SK-N-SH (cell line): ENCODE data around the gene VIPR2. TPM values are rescaled to one million over a fixed set of nuclear protein-coding genes. Genes with fewer than 3 reads are reported as not detected.

ENCODE experiments used
- CTCF ChIA-PET: fragments of 300-600, 350-600 bp; formaldehyde crosslinking; extraction: SDS; loops from one replicate; lab custom pipeline; 2021; lab: Yijun Ruan, JAX
- POLR2A ChIA-PET: fragments of 350-600 bp; sonication (Branson Sonifier 250); formaldehyde crosslinking; extraction: SDS; loops from one replicate; lab custom pipeline; 2020; ENCODE audit warnings: antibody characterized with exemption, inconsistent platforms; lab: Yijun Ruan, JAX
- DNase-seq: peaks from one replicate; pipeline ENCODE4 v3.0.0; 2012
- H2AFZ ChIP-seq: fragments of 200-600 bp; sonication (generic); 2 replicates; pipeline ENCODE4 v1.8.1; 2016; ENCODE audit warnings: antibody characterized with exemption, mild to moderate bottlenecking, low read depth
- H3F3A ChIP-seq: fragments of 200-600 bp; sonication (generic); replicated peaks from 2 replicates; pipeline ENCODE3; 2016; ENCODE audit warnings: antibody characterized with exemption, mild to moderate bottlenecking; ENCODE audit not compliant: insufficient read depth
- H3K27ac ChIP-seq, 2 experiments: fragments of 200-500 bp in 1 of 2; fragments of 200-600 bp in 1 of 2; sonication (Bioruptor generic) in 1 of 2; sonication (generic), shearing (Covaris generic) in 1 of 2; 2 replicates each; pipeline versions ENCODE4 v1.5.1 to v1.6.1; 2014 to 2016; ENCODE audit warnings: low read depth in 2 of 2, inconsistent platforms in 1 of 2, low read length in 1 of 2, mild to moderate bottlenecking in 1 of 2, mixed read lengths in 1 of 2
- H3K27me3 ChIP-seq: fragments of 200-600 bp; sonication (generic), shearing (Covaris generic); 2 replicates; pipeline ENCODE4 v1.6.1; 2016; ENCODE audit warnings: mixed run types; ENCODE audit not compliant: insufficient read depth
- H3K36me3 ChIP-seq, 2 experiments: fragments of 200-500 bp in 1 of 2; fragments of 200-600 bp in 1 of 2; sonication (Bioruptor generic) in 1 of 2; sonication (generic) in 1 of 2; replicated peaks in 1 of 2; 2 replicates each; pipeline versions ENCODE3 to v1.5.1; 2014 to 2016; ENCODE audit warnings: low read length in 1 of 2, mild to moderate bottlenecking in 1 of 2; ENCODE audit not compliant: insufficient read depth in 2 of 2, control insufficient read depth in 1 of 2
- H3K4me1 ChIP-seq, 2 experiments: fragments of 200-500 bp in 1 of 2; fragments of 200-600 bp in 1 of 2; sonication (Bioruptor generic) in 1 of 2; sonication (generic), shearing (Covaris generic) in 1 of 2; 2 replicates each; pipeline versions ENCODE4 v1.5.1 to v1.6.1; 2014 to 2016; ENCODE audit warnings: low read depth in 1 of 2, low read length in 1 of 2, mixed run types in 1 of 2; ENCODE audit not compliant: insufficient read depth in 2 of 2, control insufficient read depth in 1 of 2
- H3K4me2 ChIP-seq: fragments of 200-600 bp; sonication (generic), shearing (Covaris generic); 2 replicates; pipeline ENCODE4 v1.6.1; 2017; ENCODE audit warnings: mixed run types
- H3K4me3 ChIP-seq, 2 experiments: fragments of 200-500 bp in 1 of 2; fragments of 200-600 bp in 1 of 2; sonication (Bioruptor generic) in 1 of 2; sonication (generic), shearing (Covaris generic) in 1 of 2; 2 replicates each; pipeline versions ENCODE4 v1.5.1 to v1.8.1; 2014 to 2016; ENCODE audit warnings: low read depth in 2 of 2, inconsistent platforms in 1 of 2, low read length in 1 of 2, mild to moderate bottlenecking in 1 of 2, mixed read lengths in 1 of 2, moderate library complexity in 1 of 2
- H3K79me2 ChIP-seq: fragments of 200-600 bp; sonication (generic); 2 replicates; pipeline ENCODE4 v1.8.1; 2017; ENCODE audit warnings: mild to moderate bottlenecking; ENCODE audit not compliant: insufficient read depth
- H3K9ac ChIP-seq: fragments of 200-600 bp; sonication (generic); 2 replicates; pipeline ENCODE4 v1.6.1; 2017; ENCODE audit warnings: mixed run types
- H3K9me2 ChIP-seq: fragments of 200-600 bp; sonication (generic); 2 replicates; pipeline ENCODE4 v1.6.1; 2017; ENCODE audit warnings: mixed run types
- H3K9me3 ChIP-seq: fragments of 200-600 bp; sonication (generic); 2 replicates; pipeline ENCODE4 v1.6.1; 2017; ENCODE audit warnings: mixed run types, mild to moderate bottlenecking, moderate library complexity
- H4K20me1 ChIP-seq: fragments of 200-600 bp; sonication (generic); 2 replicates; pipeline ENCODE4 v1.6.1; 2017; ENCODE audit warnings: mild to moderate bottlenecking, mixed run types; ENCODE audit not compliant: insufficient read depth
- CHD2 ChIP-seq: fragments of 150-350 bp; IDR thresholded peaks from 2 replicates; pipeline ENCODE4 v1.6.1; 2018; ENCODE audit warnings: low read length; ENCODE audit not compliant: partially characterized antibody
- CTCF ChIP-seq: fragments of 200-600 bp; sonication (generic); IDR thresholded peaks from 2 replicates; pipeline ENCODE4 v1.6.1; 2017; ENCODE audit warnings: antibody characterized with exemption, mild to moderate bottlenecking, moderate library complexity
- EZH2phosphoT487 ChIP-seq: fragments of 200-600 bp; sonication (generic); IDR thresholded peaks from 2 replicates; pipeline ENCODE4 v1.6.1; 2017; ENCODE audit warnings: low read depth, mixed run types, mild to moderate bottlenecking, antibody characterized with exemption, moderate library complexity, borderline replicate concordance
- FOSL2 ChIP-seq: IDR thresholded peaks from 2 replicates; pipeline ENCODE4 v1.4.0; 2012; ENCODE audit warnings: low read depth, mild to moderate bottlenecking, moderate library complexity, borderline replicate concordance
- FOXJ3 ChIP-seq: sonication (generic); formaldehyde crosslinking; IDR thresholded peaks from 2 replicates; pipeline ENCODE4 v1.5.1; 2020; ENCODE audit warnings: mild to moderate bottlenecking, missing genetic modification reagents
- FOXM1 ChIP-seq: IDR thresholded peaks from 2 replicates; pipeline ENCODE4 v1.4.0; 2012; ENCODE audit warnings: low read depth, mild to moderate bottlenecking
- GABPA ChIP-seq: IDR thresholded peaks from 2 replicates; pipeline ENCODE4 v1.4.0; 2012; ENCODE audit warnings: low read depth, mild to moderate bottlenecking
- IRF3 ChIP-seq: fragments of 150-350 bp; IDR thresholded peaks from 2 replicates; pipeline ENCODE4 v1.6.1; 2016; ENCODE audit warnings: mild to moderate bottlenecking, low read depth, low read length
- NRF1 ChIP-seq: IDR thresholded peaks from 2 replicates; pipeline ENCODE4 v1.6.1; 2012; ENCODE audit warnings: low read depth, mild to moderate bottlenecking, low read length
- POLR2AphosphoS5 ChIP-seq: IDR thresholded peaks from 2 replicates; pipeline ENCODE4 v1.6.1; 2012; ENCODE audit warnings: low read depth, low read length
- RAD21 ChIP-seq: IDR thresholded peaks from 2 replicates; pipeline ENCODE4 v1.6.1; 2012; ENCODE audit warnings: mild to moderate bottlenecking, low read length
- RCOR1 ChIP-seq: fragments of 150-350 bp; IDR thresholded peaks from 2 replicates; pipeline ENCODE4 v1.6.1; 2017; ENCODE audit warnings: antibody characterized with exemption, low read length
- RFX5 ChIP-seq: IDR thresholded peaks from 2 replicates; pipeline ENCODE4 v1.6.1; 2012; ENCODE audit warnings: mild to moderate bottlenecking, improper control_type of control experiment, low read length
- RXRA ChIP-seq: IDR thresholded peaks from 2 replicates; pipeline ENCODE4 v1.4.0; 2012; ENCODE audit warnings: low read depth, mild to moderate bottlenecking, borderline replicate concordance
- SIN3A ChIP-seq: IDR thresholded peaks from 2 replicates; pipeline ENCODE4 v1.6.1; 2012; ENCODE audit warnings: low read depth, mild to moderate bottlenecking, low read length, moderate library complexity, borderline replicate concordance
- TAF1 ChIP-seq: IDR thresholded peaks from 2 replicates; pipeline ENCODE4 v1.6.1; 2012; ENCODE audit warnings: low read depth, mild to moderate bottlenecking, low read length, moderate library complexity, borderline replicate concordance
- USF2 ChIP-seq: fragments of 150-350 bp; IDR thresholded peaks from 2 replicates; pipeline ENCODE4 v1.6.1; 2017; ENCODE audit warnings: antibody characterized with exemption, low read length, low read depth, borderline replicate concordance
- ZBTB33 ChIP-seq: IDR thresholded peaks from 2 replicates; pipeline ENCODE4 v1.4.0; 2012; ENCODE audit warnings: low read depth, borderline replicate concordance
- WGBS: methylation state at CpG from one replicate; pipeline ENCODE4 v1.1.6; 2017; ENCODE audit warnings: low lambda C conversion rate; 5-methylcytosine and 5-hydroxymethylcytosine counted together
- polyA plus RNA-seq, 3 experiments: library from polyadenylated mRNA; depleted of rRNA; stranded (reverse); fragments of >200 nt; gene quantifications; 2 replicates each; pipeline ENCODE4 v1.2.3, GENCODE V29; 2012

The VIPR2 gene
- polyA plus RNA-seq, 1 of the 3 experiments (the other 2 are of a cell fraction): not detected

- 32% methylated on average over 12 of the region's 12 CpGs for WGBS
- Histone ChIP-seq H3K27ac (no peak overlapping the region), H3K79me2 (no peaks in the 10 kb centered on the region), H3K4me2 (no peak overlapping the region), H3K36me3 (no peaks in the 10 kb centered on the region), H3K27me3 (no peaks in the 10 kb centered on the region), H3K4me1 (no peaks in the 10 kb centered on the region), H4K20me1 (no peaks in the 10 kb centered on the region), H2AFZ (no peak overlapping the region), H3K9ac (no peak overlapping the region), H3K9me2 (no peaks in the 10 kb centered on the region), H3K4me3 (no peak overlapping the region), H3F3A (no peaks in the 10 kb centered on the region), H3K9me3 (no peaks in the 10 kb centered on the region)
- POLR2A ChIA-PET: no interaction called here
- CTCF ChIA-PET: interaction anchor here (0.7 kb wide), 1 partner anchor 45 kb away, joined by 3 read pairs; no protein-coding TSS in a partner anchor
- no peak for DNase-seq
- no peak for TF ChIP-seq RXRA
- TF ChIP-seq EZH2phosphoT487: no peak
- no peak for TF ChIP-seq IRF3
- no peak for TF ChIP-seq NRF1
- TF ChIP-seq CTCF: no peak
- TF ChIP-seq CHD2: no peak
Measured at GRCh38 chr7:159157714-159158113, 13.0 kb upstream of the VIPR2 start.

- Histone ChIP-seq H3K27me3 (no peaks in the 10 kb centered on the region), H3K36me3 (no peaks in the 10 kb centered on the region), H3K9me2 (no peaks in the 10 kb centered on the region), H3K79me2 (no peaks in the 10 kb centered on the region), H3K9ac (no peak overlapping the region), H3K4me2 (no peak overlapping the region), H4K20me1 (no peaks in the 10 kb centered on the region), H3F3A (no peaks in the 10 kb centered on the region), H3K9me3 (no peaks in the 10 kb centered on the region), H3K27ac (no peak overlapping the region), H3K4me3 (no peak overlapping the region), H3K4me1 (no peaks in the 10 kb centered on the region), H2AFZ (no peak overlapping the region)
- no peak for DNase-seq
- ChIA-PET CTCF (no interaction called here), POLR2A (no interaction called here)
- 54% methylated on average over 23 of the region's 23 CpGs for WGBS
- TF ChIP-seq TAF1: no peak
- TF ChIP-seq RFX5: no peak
- no peak for TF ChIP-seq FOXM1
- no peak for TF ChIP-seq RAD21
- TF ChIP-seq CHD2: no peak
- no peak for TF ChIP-seq USF2
- TF ChIP-seq CTCF: no peak
- no peak for TF ChIP-seq ZBTB33
- no peak for TF ChIP-seq FOXJ3 (CRISPR knock-in tag)
- no peak for TF ChIP-seq NRF1
- TF ChIP-seq SIN3A: no peak
- TF ChIP-seq FOSL2: no peak
- TF ChIP-seq GABPA: no peak
- no peak for TF ChIP-seq RCOR1
- no peak for TF ChIP-seq POLR2AphosphoS5
Measured at GRCh38 chr7:159156436-159157245, 12.0 kb upstream of the VIPR2 start.
